ENCODE measurements around the gene MIX23.
A peak's percentile ranks its signal among the peaks of the same experiment; 100 is the strongest.

MIX23 gene

DNA sequence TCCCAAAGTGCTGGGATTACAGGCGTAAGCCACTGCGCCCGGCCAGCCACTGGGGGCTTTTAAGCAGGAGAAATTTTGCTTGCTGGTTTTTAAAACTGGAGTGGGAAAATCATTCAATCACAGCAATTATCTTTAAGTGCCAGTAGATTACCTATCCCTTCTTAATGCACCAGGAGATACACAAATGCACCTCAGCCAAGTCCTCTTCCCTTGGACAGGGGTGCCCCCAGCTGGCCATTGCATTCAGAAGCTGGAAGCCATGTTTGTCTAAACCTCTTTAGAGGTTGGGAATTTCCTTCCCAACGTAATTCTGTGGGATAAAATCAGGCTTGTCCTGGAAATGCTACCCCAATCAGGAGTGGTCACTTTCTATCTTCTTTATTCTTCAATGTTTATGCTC is 26.6 kb downstream of the MIX23 start:
- no peaks in the 10 kb centered on the region for H3K9me3 ChIP-seq (ENCODE audit: control extremely low read depth in 1 of 5, control insufficient read depth in 4 of 5, insufficient read depth in 2 of 5, low read depth in 1 of 5, low read length in 4 of 5)
- WGBS (ENCODE audit: insufficient coverage): no CpG with 5 or more reads among the region's 4 CpGs
- H3K4me1 ChIP-seq (ENCODE audit: control extremely low read depth in 1 of 4, control insufficient read depth in 4 of 4, insufficient read depth in 4 of 4, low read length in 3 of 4): peaks cover 3 to 11% (median 8%) of the 10 kb centered on the region in 4 experiments
- no peak overlapping the region for H3K27ac ChIP-seq (ENCODE audit: insufficient read depth in 1 of 2, low read depth in 1 of 2, low read length in 2 of 2, poor library complexity in 1 of 2, severe bottlenecking in 2 of 2)
- H3K4me3 ChIP-seq (ENCODE audit: control insufficient read depth in 1 of 7, extremely low read depth in 1 of 7, insufficient read depth in 4 of 7, low read depth in 2 of 7, low read length in 6 of 7): no peak overlapping the region
- ChIA-PET CTCF (interaction anchor here (0.5 to 1.7 kb wide), 3 partner anchors 50 to 810 kb away, joined by 3 to 8 read pairs (median 3); no protein-coding TSS in a partner anchor), POLR2A (no interaction called here)
- DNase-seq: peak; percentile 12 to 33 (median 27)
- no peaks in the 10 kb centered on the region for H3K27me3 ChIP-seq (replicated peaks in 2 of 5; ENCODE audit: control insufficient read depth in 4 of 5, insufficient read depth in 5 of 5, low read length in 4 of 5)
- peaks cover 2 to 11% (median 5%) of the 10 kb centered on the region in 4 experiments for H3K36me3 ChIP-seq (ENCODE audit: control insufficient read depth in 4 of 4, insufficient read depth in 4 of 4, low read length in 3 of 4)

GRCh38 chr3:122355612-122356011 is 27.4 kb downstream of the MIX23 start:
- CTCF ChIA-PET: interaction anchor here (0.8 to 1.7 kb wide), 2 partner anchors 43 to 49 kb away, joined by 3 to 8 read pairs; no protein-coding TSS in a partner anchor
- no peaks in the 10 kb centered on the region for H3K27me3 ChIP-seq (replicated peaks in 2 of 5; ENCODE audit: control insufficient read depth in 4 of 5, insufficient read depth in 5 of 5, low read length in 4 of 5)

GRCh38 chr3:122353893-122354401 is 29.1 kb downstream of the MIX23 start:
- peaks cover 1 to 4% (median 2%) of the 10 kb centered on the region in 4 experiments for H3K36me3 ChIP-seq (ENCODE audit: control insufficient read depth in 4 of 4, insufficient read depth in 4 of 4, low read length in 3 of 4)
- peaks cover 3 to 11% (median 8%) of the 10 kb centered on the region in 4 experiments for H3K4me1 ChIP-seq (ENCODE audit: control extremely low read depth in 1 of 4, control insufficient read depth in 4 of 4, insufficient read depth in 4 of 4, low read length in 3 of 4)
- H3K27ac ChIP-seq (ENCODE audit: insufficient read depth in 1 of 2, low read depth in 1 of 2, low read length in 2 of 2, poor library complexity in 1 of 2, severe bottlenecking in 2 of 2): no peak overlapping the region
- CTCF ChIA-PET: interaction anchor here (1.6 kb wide), 2 partner anchors 11 to 41 kb away, joined by 3 to 5 read pairs; no protein-coding TSS in a partner anchor
- no peaks in the 10 kb centered on the region for H3K9me3 ChIP-seq (ENCODE audit: control extremely low read depth in 1 of 5, control insufficient read depth in 4 of 5, insufficient read depth in 2 of 5, low read depth in 1 of 5, low read length in 4 of 5)
- H3K27me3 ChIP-seq (replicated peaks in 2 of 5; ENCODE audit: control insufficient read depth in 4 of 5, insufficient read depth in 5 of 5, low read length in 4 of 5): no peaks in the 10 kb centered on the region
- 100% methylated on average over 1 of the region's 1 CpG for WGBS (ENCODE audit: insufficient coverage)
- no peak for DNase-seq
- POLR2A ChIA-PET: no interaction called here
- no peak overlapping the region for H3K4me3 ChIP-seq (ENCODE audit: control insufficient read depth in 1 of 7, extremely low read depth in 1 of 7, insufficient read depth in 4 of 7, low read depth in 2 of 7, low read length in 6 of 7)

More at GRCh38 chr3:122355612-122356011, 27.4 kb downstream of the MIX23 start:
- WGBS (ENCODE audit: insufficient coverage): 0% methylated on average over 4 of the region's 4 CpGs
- peak overlapping the region in 3 of 7 experiments; percentile 0 to 26 (median 16) for H3K4me3 ChIP-seq (ENCODE audit: control insufficient read depth in 1 of 7, extremely low read depth in 1 of 7, insufficient read depth in 4 of 7, low read depth in 2 of 7, low read length in 6 of 7)
- peaks cover 2 to 7% (median 3%) of the 10 kb centered on the region in 4 experiments for H3K36me3 ChIP-seq (ENCODE audit: control insufficient read depth in 4 of 4, insufficient read depth in 4 of 4, low read length in 3 of 4)
- peak; percentile 48 to 81 (median 64) for DNase-seq
- no peaks in the 10 kb centered on the region for H3K9me3 ChIP-seq (ENCODE audit: control extremely low read depth in 1 of 5, control insufficient read depth in 4 of 5, insufficient read depth in 2 of 5, low read depth in 1 of 5, low read length in 4 of 5)
- POLR2A ChIA-PET: interaction anchor here (0.7 kb wide), 1 partner anchor 28 kb away, joined by 3 read pairs; the partner anchor contains the start of genes FAM162A and MIX23
- no peak overlapping the region for H3K27ac ChIP-seq (ENCODE audit: insufficient read depth in 1 of 2, low read depth in 1 of 2, low read length in 2 of 2, poor library complexity in 1 of 2, severe bottlenecking in 2 of 2)
- peaks cover 3 to 11% (median 8%) of the 10 kb centered on the region in 4 experiments for H3K4me1 ChIP-seq (ENCODE audit: control extremely low read depth in 1 of 4, control insufficient read depth in 4 of 4, insufficient read depth in 4 of 4, low read length in 3 of 4)

- ChIA-PET CTCF (interaction anchor here (1.6 kb wide), 2 partner anchors 12 to 40 kb away, joined by 3 to 5 read pairs; no protein-coding TSS in a partner anchor), POLR2A (no interaction called here)
- no peak for DNase-seq
- H3K27ac ChIP-seq (ENCODE audit: insufficient read depth in 1 of 2, low read depth in 1 of 2, low read length in 2 of 2, poor library complexity in 1 of 2, severe bottlenecking in 2 of 2): no peak overlapping the region
- H3K9me3 ChIP-seq (ENCODE audit: control extremely low read depth in 1 of 5, control insufficient read depth in 4 of 5, insufficient read depth in 2 of 5, low read depth in 1 of 5, low read length in 4 of 5): no peaks in the 10 kb centered on the region
- H3K4me3 ChIP-seq (ENCODE audit: control insufficient read depth in 1 of 7, extremely low read depth in 1 of 7, insufficient read depth in 4 of 7, low read depth in 2 of 7, low read length in 6 of 7): no peak overlapping the region
- WGBS (ENCODE audit: insufficient coverage): 75% methylated on average over 2 of the region's 2 CpGs
- H3K36me3 ChIP-seq (ENCODE audit: control insufficient read depth in 4 of 4, insufficient read depth in 4 of 4, low read length in 3 of 4): no peaks in the 10 kb centered on the region
- peaks cover 3 to 11% (median 8%) of the 10 kb centered on the region in 4 experiments for H3K4me1 ChIP-seq (ENCODE audit: control extremely low read depth in 1 of 4, control insufficient read depth in 4 of 4, insufficient read depth in 4 of 4, low read length in 3 of 4)
- H3K27me3 ChIP-seq (replicated peaks in 2 of 5; ENCODE audit: control insufficient read depth in 4 of 5, insufficient read depth in 5 of 5, low read length in 4 of 5): no peaks in the 10 kb centered on the region
Measured at GRCh38 chr3:122353215-122353614, 29.8 kb downstream of the MIX23 start.

DNA sequence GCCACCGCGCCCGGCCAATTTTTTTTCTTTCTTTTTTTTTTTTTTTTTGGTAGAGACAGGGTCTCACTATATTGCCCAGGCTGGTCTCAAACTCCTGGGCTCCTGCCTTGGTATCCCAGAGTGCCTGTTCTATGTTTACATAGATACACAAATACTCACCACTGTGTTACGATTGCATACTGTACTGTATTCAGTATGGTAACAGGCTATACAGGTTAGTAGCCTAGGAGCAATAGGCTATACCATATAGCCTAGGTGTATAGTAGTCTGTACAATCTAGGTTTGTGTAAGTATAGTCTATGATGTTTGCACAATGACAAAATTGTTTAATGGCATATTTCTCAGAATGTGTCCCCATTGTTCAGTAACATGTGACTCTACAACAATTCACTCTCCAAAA is 31.4 kb downstream of the MIX23 start:
- WGBS (ENCODE audit: insufficient coverage): no CpG with 5 or more reads among the region's 4 CpGs
- Histone ChIP-seq H3K4me3 (ENCODE audit: control insufficient read depth in 1 of 7, extremely low read depth in 1 of 7, insufficient read depth in 4 of 7, low read depth in 2 of 7, low read length in 6 of 7) (no peak overlapping the region), H3K27me3 (replicated peaks in 2 of 5; ENCODE audit: control insufficient read depth in 4 of 5, insufficient read depth in 5 of 5, low read length in 4 of 5) (no peaks in the 10 kb centered on the region), H3K27ac (ENCODE audit: insufficient read depth in 1 of 2, low read depth in 1 of 2, low read length in 2 of 2, poor library complexity in 1 of 2, severe bottlenecking in 2 of 2) (no peak overlapping the region), H3K36me3 (ENCODE audit: control insufficient read depth in 4 of 4, insufficient read depth in 4 of 4, low read length in 3 of 4) (no peaks in the 10 kb centered on the region), H3K9me3 (ENCODE audit: control extremely low read depth in 1 of 5, control insufficient read depth in 4 of 5, insufficient read depth in 2 of 5, low read depth in 1 of 5, low read length in 4 of 5) (peaks cover 0 to 3% (median 0%) of the 10 kb centered on the region in 5 experiments), H3K4me1 (ENCODE audit: control extremely low read depth in 1 of 4, control insufficient read depth in 4 of 4, insufficient read depth in 4 of 4, low read length in 3 of 4) (peaks cover 3 to 11% (median 8%) of the 10 kb centered on the region in 4 experiments)
- DNase-seq: no peak
- CTCF ChIA-PET: no interaction called here
- POLR2A ChIA-PET: no interaction called here

- Histone ChIP-seq H3K27ac (ENCODE audit: insufficient read depth in 1 of 2, low read depth in 1 of 2, low read length in 2 of 2, poor library complexity in 1 of 2, severe bottlenecking in 2 of 2) (no peak overlapping the region), H3K9me3 (ENCODE audit: control extremely low read depth in 1 of 5, control insufficient read depth in 4 of 5, insufficient read depth in 2 of 5, low read depth in 1 of 5, low read length in 4 of 5) (peaks cover 0 to 3% (median 0%) of the 10 kb centered on the region in 5 experiments), H3K4me3 (ENCODE audit: control insufficient read depth in 1 of 7, extremely low read depth in 1 of 7, insufficient read depth in 4 of 7, low read depth in 2 of 7, low read length in 6 of 7) (no peak overlapping the region), H3K4me1 (ENCODE audit: control extremely low read depth in 1 of 4, control insufficient read depth in 4 of 4, insufficient read depth in 4 of 4, low read length in 3 of 4) (peaks cover 3 to 10% (median 7%) of the 10 kb centered on the region in 4 experiments), H3K36me3 (ENCODE audit: control insufficient read depth in 4 of 4, insufficient read depth in 4 of 4, low read length in 3 of 4) (no peaks in the 10 kb centered on the region), H3K27me3 (replicated peaks in 2 of 5; ENCODE audit: control insufficient read depth in 4 of 5, insufficient read depth in 5 of 5, low read length in 4 of 5) (no peaks in the 10 kb centered on the region)
- CTCF ChIA-PET: no interaction called here
- no peak for DNase-seq
- POLR2A ChIA-PET: interaction anchor here (0.6 kb wide), 1 partner anchor 566 kb away, joined by 4 read pairs; no protein-coding TSS in a partner anchor
- WGBS (ENCODE audit: insufficient coverage): 98% methylated on average over 5 of the region's 5 CpGs
Measured at GRCh38 chr3:122350814-122351418, 32.1 kb downstream of the MIX23 start.

- Histone ChIP-seq H3K4me1 (ENCODE audit: control extremely low read depth in 1 of 4, control insufficient read depth in 4 of 4, insufficient read depth in 4 of 4, low read length in 3 of 4) (no peaks in the 10 kb centered on the region), H3K27ac (ENCODE audit: insufficient read depth in 1 of 2, low read depth in 1 of 2, low read length in 2 of 2, poor library complexity in 1 of 2, severe bottlenecking in 2 of 2) (no peak overlapping the region), H3K4me3 (ENCODE audit: control insufficient read depth in 1 of 7, extremely low read depth in 1 of 7, insufficient read depth in 4 of 7, low read depth in 2 of 7, low read length in 6 of 7) (no peak overlapping the region), H3K27me3 (replicated peaks in 2 of 5; ENCODE audit: control insufficient read depth in 4 of 5, insufficient read depth in 5 of 5, low read length in 4 of 5) (no peaks in the 10 kb centered on the region), H3K36me3 (ENCODE audit: control insufficient read depth in 4 of 4, insufficient read depth in 4 of 4, low read length in 3 of 4) (no peaks in the 10 kb centered on the region), H3K9me3 (ENCODE audit: control extremely low read depth in 1 of 5, control insufficient read depth in 4 of 5, insufficient read depth in 2 of 5, low read depth in 1 of 5, low read length in 4 of 5) (peaks cover 0 to 3% (median 0%) of the 10 kb centered on the region in 5 experiments)
- ChIA-PET POLR2A (no interaction called here), CTCF (no interaction called here)
- DNase-seq: no peak
- WGBS (ENCODE audit: insufficient coverage): no CpG with 5 or more reads among the region's 1 CpG
Measured at GRCh38 chr3:122349171-122349570, 33.9 kb downstream of the MIX23 start.
